Uterus (tissue), 2 donors: ENCODE data around the gene PHF12.

Experiments
- CTCF ChIP-seq, 4 experiments: fragments of 200-600 bp in 2 of 4; fragments of 450-650 bp in 2 of 4; sonication (generic) in 2 of 4; IDR thresholded peaks; one replicate each; pipeline ENCODE4 v1.5.1; 2016 to 2019; ENCODE audit warnings: antibody characterized with exemption in 4 of 4, mild to moderate bottlenecking in 2 of 4, moderate library complexity in 1 of 4
- POLR2A ChIP-seq, 2 donors: fragments of 450-650 bp; IDR thresholded peaks; one replicate each; pipeline ENCODE4 v1.6.1; 2016; ENCODE audit warnings: antibody characterized with exemption in 2 of 2, mild to moderate bottlenecking in 1 of 2, moderate library complexity in 1 of 2

DNA sequence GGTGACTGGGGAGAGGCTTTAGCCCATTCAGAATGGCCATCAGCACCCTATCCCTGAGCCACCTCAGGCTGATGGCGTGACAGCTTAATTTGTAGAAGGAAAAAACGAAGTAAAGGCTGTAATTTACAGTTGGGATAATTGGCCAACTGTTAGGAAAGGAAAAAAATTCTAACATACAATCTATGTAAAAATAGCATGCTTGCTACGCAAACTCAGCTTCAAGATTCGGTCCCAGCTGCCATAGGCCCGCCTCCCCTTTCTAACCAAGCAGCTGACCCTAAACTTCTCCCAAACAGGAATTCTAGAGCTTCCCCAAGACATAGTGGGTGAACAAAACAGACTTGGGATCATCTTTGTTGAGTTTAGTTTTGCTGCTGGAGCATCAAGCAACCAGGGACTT lies 49.7 kb upstream of the PHF12 start:
- no peak for TF ChIP-seq CTCF (IDR thresholded peaks at IDR 0.05)
- no peak for TF ChIP-seq POLR2A (IDR thresholded peaks at IDR 0.05)
